PC-9 (cell line): Measurements from ENCODE around the gene ALK. TPM values are rescaled to one million over a fixed set of nuclear protein-coding genes. Genes with fewer than 3 reads are reported as not detected.

Experiments
- BruUV-seq: library from RNA; stranded (reverse); fragments of 400-500 nt; replicated peaks from 2 replicates; lab custom pipeline; 2021; lab: Mats Ljungman, UMichigan
- CTCF ChIA-PET: fragments of 300-600 bp; sonication (Branson Sonifier 250); formaldehyde crosslinking; loops from one replicate; lab custom pipeline; 2022; ENCODE audit warnings: antibody characterized with exemption; lab: Charles Lee
- POLR2A ChIA-PET: fragments of 300-600 bp; sonication (Branson Sonifier 250); formaldehyde crosslinking; loops from one replicate; lab custom pipeline; 2022; ENCODE audit warnings: antibody characterized with exemption; ENCODE audit not compliant: unreplicated experiment; lab: Charles Lee
- DNase-seq, 2 experiments: peaks; one replicate each; pipeline versions ENCODE4 v3.0.0 to v3.0.0-alpha.2; 2015 to 2022; ENCODE audit warnings: mixed read lengths in 1 of 2
- H2AFZ ChIP-seq: fragments of 200-600 bp; sonication (generic); 2 replicates; pipeline ENCODE4 v1.8.1; 2017; ENCODE audit warnings: antibody characterized with exemption
- H3F3A ChIP-seq: fragments of 200-600 bp; sonication (generic); 2 replicates; pipeline ENCODE4 v1.8.1; 2017; ENCODE audit warnings: antibody characterized with exemption, mild to moderate bottlenecking, low read depth; ENCODE audit not compliant: insufficient read depth
- H3K27ac ChIP-seq: fragments of 200-600 bp; sonication (generic); 2 replicates; pipeline ENCODE4 v1.6.1; 2016; ENCODE audit warnings: mixed run types
- H3K27me3 ChIP-seq: fragments of 200-600 bp; sonication (generic); 2 replicates; pipeline ENCODE4 v1.6.1; 2016; ENCODE audit warnings: low read depth, mixed run types; ENCODE audit not compliant: insufficient read depth
- H3K36me3 ChIP-seq: fragments of 200-600 bp; sonication (generic); 2 replicates; pipeline ENCODE4 v1.6.1; 2016; ENCODE audit warnings: low read depth, mixed run types
- H3K4me1 ChIP-seq: fragments of 200-600 bp; sonication (generic); replicated peaks from 2 replicates; pipeline ENCODE4 v1.6.1; 2016; ENCODE audit warnings: mixed run types; ENCODE audit not compliant: insufficient read depth
- H3K4me2 ChIP-seq: fragments of 200-600 bp; sonication (generic); 2 replicates; pipeline ENCODE4 v1.6.1; 2017; ENCODE audit warnings: mixed run types
- H3K4me3 ChIP-seq: fragments of 200-600 bp; sonication (generic); 2 replicates; pipeline ENCODE4 v1.6.1; 2016; ENCODE audit warnings: mixed run types
- H3K79me2 ChIP-seq: fragments of 200-600 bp; sonication (generic); 2 replicates; pipeline ENCODE4 v1.6.1; 2017; ENCODE audit warnings: low read depth, mixed run types
- H3K9me2 ChIP-seq: fragments of 200-600 bp; sonication (generic); 2 replicates; pipeline ENCODE4 v1.8.1; 2017; ENCODE audit warnings: mild to moderate bottlenecking; ENCODE audit not compliant: insufficient read depth
- H3K9me3 ChIP-seq: fragments of 200-600 bp; sonication (generic); 2 replicates; pipeline ENCODE4 v1.8.1; 2016; ENCODE audit warnings: low read depth; ENCODE audit not compliant: insufficient read depth
- H4K20me1 ChIP-seq: fragments of 200-600 bp; sonication (generic); 2 replicates; pipeline ENCODE4 v1.8.1; 2017; ENCODE audit not compliant: insufficient read depth
- EZH2 ChIP-seq: fragments of 200-600 bp; sonication (generic); IDR thresholded peaks from 2 replicates; pipeline ENCODE4 v1.8.0; 2017; ENCODE audit warnings: antibody characterized with exemption, low read depth
- intact Hi-C: fragments of 100-400 bp; cut with micrococcal nuclease; formaldehyde crosslinking; loops from one replicate; pipeline ENCODE4 v1.10.0; 2022; ENCODE audit not compliant: unreplicated experiment
- total RNA-seq: library from RNA; stranded (reverse); gene quantifications from 2 replicates; pipeline ENCODE4 v1.2.3, GENCODE V29; 2021
- TF ChIP-seq, protein P1 (sequence below): fragments of 200-600 bp; sonication (generic); conservative IDR thresholded peaks from 2 replicates; pipeline ENCODE4 v1.6.1; 2017; ENCODE audit warnings: mixed run types, antibody characterized with exemption, mild to moderate bottlenecking, moderate library complexity

The ALK gene
- total RNA-seq, 1 experiment from 2014 or later = not detected

DNA sequence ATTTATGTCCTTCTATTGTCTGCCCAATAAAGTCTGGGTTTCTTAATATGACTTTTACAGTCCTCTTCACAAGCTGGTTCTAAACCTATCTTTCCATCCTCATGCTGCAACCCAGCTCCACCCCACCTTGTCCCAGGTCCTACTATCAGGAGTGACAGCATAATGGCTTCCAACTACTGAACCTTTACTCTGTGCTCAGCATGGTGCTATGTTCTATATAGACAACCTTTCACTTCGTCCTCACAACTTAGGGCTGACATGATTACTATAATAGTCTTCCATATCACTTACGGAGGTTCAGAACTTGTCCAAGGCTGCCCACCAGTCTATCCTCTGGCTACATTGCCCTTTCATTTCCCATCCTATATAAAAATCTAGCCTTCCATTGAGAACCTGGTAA, 256.8 kb downstream of the ALK start:
- Histone ChIP-seq H3K27me3 (peaks cover 26% of the 10 kb centered on the region), H4K20me1 (no peaks in the 10 kb centered on the region), H3K4me1 (no peaks in the 10 kb centered on the region), H3K36me3 (no peaks in the 10 kb centered on the region), H3K4me3 (no peak overlapping the region), H3K9me2 (no peaks in the 10 kb centered on the region), H3K79me2 (no peaks in the 10 kb centered on the region), H3F3A (no peaks in the 10 kb centered on the region), H3K27ac (no peak overlapping the region), H3K4me2 (no peak overlapping the region), H2AFZ (no peak overlapping the region), H3K9me3 (no peaks in the 10 kb centered on the region)
- TF ChIP-seq, protein P1, sequence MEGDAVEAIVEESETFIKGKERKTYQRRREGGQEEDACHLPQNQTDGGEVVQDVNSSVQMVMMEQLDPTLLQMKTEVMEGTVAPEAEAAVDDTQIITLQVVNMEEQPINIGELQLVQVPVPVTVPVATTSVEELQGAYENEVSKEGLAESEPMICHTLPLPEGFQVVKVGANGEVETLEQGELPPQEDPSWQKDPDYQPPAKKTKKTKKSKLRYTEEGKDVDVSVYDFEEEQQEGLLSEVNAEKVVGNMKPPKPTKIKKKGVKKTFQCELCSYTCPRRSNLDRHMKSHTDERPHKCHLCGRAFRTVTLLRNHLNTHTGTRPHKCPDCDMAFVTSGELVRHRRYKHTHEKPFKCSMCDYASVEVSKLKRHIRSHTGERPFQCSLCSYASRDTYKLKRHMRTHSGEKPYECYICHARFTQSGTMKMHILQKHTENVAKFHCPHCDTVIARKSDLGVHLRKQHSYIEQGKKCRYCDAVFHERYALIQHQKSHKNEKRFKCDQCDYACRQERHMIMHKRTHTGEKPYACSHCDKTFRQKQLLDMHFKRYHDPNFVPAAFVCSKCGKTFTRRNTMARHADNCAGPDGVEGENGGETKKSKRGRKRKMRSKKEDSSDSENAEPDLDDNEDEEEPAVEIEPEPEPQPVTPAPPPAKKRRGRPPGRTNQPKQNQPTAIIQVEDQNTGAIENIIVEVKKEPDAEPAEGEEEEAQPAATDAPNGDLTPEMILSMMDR = no peak
- TF ChIP-seq EZH2 = no peak
- POLR2A ChIA-PET = no interaction called here
- no TSS peak for BruUV-seq
- intact Hi-C loops = no loop called here
- CTCF ChIA-PET = no interaction called here
- no peak for DNase-seq

DNA sequence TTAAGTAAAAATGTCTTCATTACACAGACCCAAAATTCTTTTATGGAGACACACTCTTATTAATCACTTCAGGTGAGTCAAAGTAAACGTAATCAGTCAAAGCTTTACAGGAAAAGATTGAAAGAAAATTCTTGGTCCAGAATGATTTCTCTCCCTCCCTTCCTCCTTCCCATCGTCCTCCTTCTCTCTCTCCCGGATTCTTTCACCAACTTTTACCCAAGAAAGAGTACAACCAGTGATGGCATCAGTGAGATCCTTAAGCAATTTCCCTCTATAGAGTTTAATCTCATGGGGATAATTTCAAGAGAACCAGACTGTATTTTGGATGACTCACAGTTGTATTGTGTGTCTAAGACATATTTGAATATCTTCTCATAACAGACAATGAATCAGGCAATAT, 258.1 kb downstream of the ALK start:
- Histone ChIP-seq H3K9me3 (no peaks in the 10 kb centered on the region), H3K27me3 (peaks cover 26% of the 10 kb centered on the region), H3K36me3 (no peaks in the 10 kb centered on the region), H3K4me1 (no peaks in the 10 kb centered on the region), H4K20me1 (no peaks in the 10 kb centered on the region), H2AFZ (no peak overlapping the region), H3K27ac (no peak overlapping the region), H3K9me2 (no peaks in the 10 kb centered on the region), H3K4me2 (no peak overlapping the region), H3K4me3 (no peak overlapping the region), H3F3A (no peaks in the 10 kb centered on the region), H3K79me2 (no peaks in the 10 kb centered on the region)
- intact Hi-C loops = no loop called here
- BruUV-seq = no TSS peak
- CTCF ChIA-PET = no interaction called here
- no peak for TF ChIP-seq EZH2
- TF ChIP-seq, protein P1 = no peak
- no peak for DNase-seq
- POLR2A ChIA-PET = no interaction called here

DNA sequence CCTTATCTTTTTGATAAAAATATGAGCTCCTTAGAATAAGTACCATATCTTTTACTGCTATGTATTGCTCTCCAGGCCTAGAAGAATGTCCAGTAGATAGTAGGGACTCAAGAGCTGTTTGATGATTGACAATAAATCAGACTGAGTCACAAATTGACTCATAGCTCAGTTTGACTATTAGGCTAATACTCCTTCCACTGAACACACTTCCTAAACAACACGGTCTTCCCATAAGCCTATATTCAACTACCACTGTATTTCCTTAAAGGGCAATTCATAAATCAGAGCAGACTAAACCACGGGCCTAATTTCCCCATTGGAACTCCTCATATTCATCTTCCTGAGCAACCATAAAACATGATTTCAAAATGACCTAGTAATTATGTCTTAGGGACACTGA, 258.5 kb downstream of the ALK start:
- BruUV-seq = no TSS peak
- Histone ChIP-seq H3K4me1 (no peaks in the 10 kb centered on the region), H3K4me2 (no peak overlapping the region), H4K20me1 (no peaks in the 10 kb centered on the region), H3K9me2 (no peaks in the 10 kb centered on the region), H3K4me3 (no peak overlapping the region), H3K27ac (no peak overlapping the region), H3K36me3 (no peaks in the 10 kb centered on the region), H3K79me2 (no peaks in the 10 kb centered on the region), H2AFZ (no peak overlapping the region), H3F3A (no peaks in the 10 kb centered on the region), H3K27me3 (peaks cover 26% of the 10 kb centered on the region), H3K9me3 (no peaks in the 10 kb centered on the region)
- intact Hi-C loops = no loop called here
- DNase-seq = no peak
- POLR2A ChIA-PET = no interaction called here
- CTCF ChIA-PET = no interaction called here
- TF ChIP-seq, protein P1 = no peak
- no peak for TF ChIP-seq EZH2
